OCI-LY7 (cell line): Measurements from ENCODE around the gene LIPE.

Experiments used
- CTCF ChIP-seq: fragments of 200-600 bp; sonication (generic); conservative IDR thresholded peaks from 2 replicates; pipeline ENCODE4 v1.5.1; 2014; ENCODE audit warnings: mild to moderate bottlenecking, antibody characterized with exemption, low read length, moderate library complexity, mixed read lengths
- EZH2phosphoT487 ChIP-seq: fragments of 200-600 bp; sonication (generic); IDR thresholded peaks from 2 replicates; pipeline ENCODE4 v1.6.1; 2018; ENCODE audit warnings: low read depth, borderline replicate concordance, mild to moderate bottlenecking, mixed run types, antibody characterized with exemption, low read length, moderate library complexity, mixed read lengths

DNA sequence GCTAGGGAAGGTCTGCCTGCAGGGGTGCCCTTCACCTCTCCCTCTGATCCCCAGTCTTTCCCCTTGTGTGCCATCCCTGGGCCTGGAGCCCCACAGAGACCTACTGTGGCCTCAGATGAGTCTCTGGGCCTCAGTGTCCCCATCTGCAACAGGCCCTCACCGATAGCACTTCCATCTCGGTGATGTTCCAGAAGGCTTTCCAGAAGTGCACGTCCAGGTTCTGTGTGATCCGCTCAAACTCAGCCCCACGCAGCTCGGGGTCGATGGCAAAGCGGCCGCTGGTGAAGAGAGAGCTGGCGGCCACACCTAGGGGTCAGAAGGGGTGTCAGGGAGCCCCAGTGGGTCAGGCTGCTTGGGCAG is 19.4 kb downstream of the LIPE start:
- TF ChIP-seq CTCF (no peak), EZH2phosphoT487 (no peak)
